HepG2 (cell line): ENCODE data around the gene STAM. TPM values are rescaled to one million over a fixed set of nuclear protein-coding genes. Genes with fewer than 3 reads are reported as not detected.

Source experiments
- ASH2L ChIP-seq: fragments of 300-600, 200-600 bp; sonication (generic); IDR thresholded peaks from 2 replicates; pipeline ENCODE4 v1.7.0; 2017; ENCODE audit warnings: low read depth, mild to moderate bottlenecking, moderate library complexity, mixed read lengths, low read length; ENCODE audit not compliant: insufficient read length
- ELF1 ChIP-seq: sonication (generic); formaldehyde crosslinking; IDR thresholded peaks from 2 replicates; pipeline ENCODE4 v1.4.0; 2020; ENCODE audit warnings: missing genetic modification reagents
- ETV5 ChIP-seq: IDR thresholded peaks from 2 replicates; pipeline ENCODE4 v1.6.1; 2018; ENCODE audit warnings: missing biosample characterization, missing genetic modification reagents, inconsistent platforms, borderline replicate concordance
- IRF9 ChIP-seq: sonication (generic); formaldehyde crosslinking; IDR thresholded peaks from 2 replicates; pipeline ENCODE4 v1.8.0; 2022; ENCODE audit warnings: missing genetic modification reagents, mild to moderate bottlenecking, borderline replicate concordance
- KDM6A ChIP-seq: IDR thresholded peaks from 2 replicates; pipeline ENCODE4 v1.6.1; 2016; ENCODE audit warnings: low read depth
- KLF11 ChIP-seq: IDR thresholded peaks from 2 replicates; pipeline ENCODE4 v1.6.1; 2016; ENCODE audit warnings: missing compliant biosample characterization
- MAZ ChIP-seq, 2 experiments: sonication (generic) in 1 of 2; formaldehyde crosslinking in 1 of 2; IDR thresholded peaks; 2 replicates each; pipeline versions ENCODE4 v1.5.0 to v1.6.1; 2012 to 2020; ENCODE audit warnings: low read depth in 2 of 2, mild to moderate bottlenecking in 2 of 2, borderline replicate concordance in 1 of 2, improper control_type of control experiment in 1 of 2, low read length in 1 of 2, missing genetic modification reagents in 1 of 2, moderate library complexity in 1 of 2
- MED1 ChIP-seq: sonication (generic); formaldehyde crosslinking; IDR thresholded peaks from 2 replicates; pipeline ENCODE4 v1.4.0; 2020; ENCODE audit warnings: missing genetic modification reagents
- NCOA1 ChIP-seq: sonication (generic); formaldehyde crosslinking; IDR thresholded peaks from 2 replicates; pipeline ENCODE4 v1.9.0; 2021; ENCODE audit warnings: missing genetic modification reagents
- NFAT5 ChIP-seq: sonication (generic); formaldehyde crosslinking; IDR thresholded peaks from 2 replicates; pipeline ENCODE4 v1.4.0; 2020; ENCODE audit warnings: missing genetic modification reagents
- NFIB ChIP-seq: sonication (generic); formaldehyde crosslinking; IDR thresholded peaks from 2 replicates; pipeline ENCODE4 v1.9.0; 2021; ENCODE audit warnings: missing genetic modification reagents, mild to moderate bottlenecking, borderline replicate concordance
- NKX3-1 ChIP-seq: sonication (generic); formaldehyde crosslinking; IDR thresholded peaks from 2 replicates; pipeline ENCODE4 v1.5.0; 2020; ENCODE audit warnings: missing genetic modification reagents
- TCF7 ChIP-seq: sonication (generic); IDR thresholded peaks from 2 replicates; pipeline ENCODE4 v1.6.1; 2016; ENCODE audit warnings: antibody characterized with exemption, low read depth
- TGIF2 ChIP-seq: IDR thresholded peaks from 2 replicates; pipeline ENCODE4 v1.6.1; 2016; ENCODE audit warnings: control low read depth, missing compliant biosample characterization
- ZFP90 ChIP-seq: sonication (generic); formaldehyde crosslinking; IDR thresholded peaks from 2 replicates; pipeline ENCODE4 v1.8.0; 2022; ENCODE audit warnings: missing genetic modification reagents, mild to moderate bottlenecking, inconsistent platforms, borderline replicate concordance
- ZNF230 ChIP-seq: sonication (generic); formaldehyde crosslinking; IDR thresholded peaks from 2 replicates; pipeline ENCODE4 v1.4.0; 2020; ENCODE audit warnings: mild to moderate bottlenecking, missing genetic modification reagents
- ZNF382 ChIP-seq: sonication (generic); formaldehyde crosslinking; IDR thresholded peaks from 2 replicates; pipeline ENCODE4 v1.5.0; 2020; ENCODE audit warnings: missing genetic modification reagents, mild to moderate bottlenecking, borderline replicate concordance
- ZNF496 ChIP-seq: sonication (generic); formaldehyde crosslinking; IDR thresholded peaks from 2 replicates; pipeline ENCODE4 v1.8.1; 2023; ENCODE audit warnings: mild to moderate bottlenecking, moderate library complexity, missing genetic modification reagents; ENCODE audit not compliant: insufficient replicate concordance
- ZNF615 ChIP-seq: sonication (generic); formaldehyde crosslinking; IDR thresholded peaks from 2 replicates; pipeline ENCODE4 v1.5.0; 2020; ENCODE audit warnings: mild to moderate bottlenecking, missing genetic modification reagents, borderline replicate concordance
- ZNF672 ChIP-seq: sonication (generic); formaldehyde crosslinking; IDR thresholded peaks from 2 replicates; pipeline ENCODE4 v1.8.1; 2022; ENCODE audit warnings: missing genetic modification reagents
- polyA plus RNA-seq, 8 experiments: library from polyadenylated mRNA; depleted of rRNA in 3 of 8; stranded (reverse) in 7 of 8; unstranded in 1 of 8; fragments of >200 nt; fragmentation: Illumina TruSeq in 4 of 8; extraction: Trizol in 4 of 8; gene quantifications; 2 replicates each; pipeline versions ENCODE4 v1.2.1 to v1.2.3, GENCODE V29; 2011 to 2016; ENCODE audit warnings: low read depth in 4 of 8, missing spikeins in 1 of 8, mixed read lengths in 1 of 8; ENCODE audit not compliant: insufficient read depth in 1 of 8
- total RNA-seq, 5 experiments: library from RNA; depleted of rRNA; stranded (reverse); fragments of >200 nt; fragmentation: Illumina TruSeq; extraction: Trizol; gene quantifications; 2 replicates each; pipeline ENCODE4 v1.2.3, GENCODE V29; 2016; ENCODE audit warnings: low read depth in 1 of 5
- TF ChIP-seq, protein P1 (sequence below): sonication (generic); formaldehyde crosslinking; IDR thresholded peaks from 2 replicates; pipeline ENCODE4 v1.4.0; 2020; ENCODE audit warnings: missing genetic modification reagents

STAM gene
- total and polyA plus RNA-seq, 2 of the 13 experiments (the other 11 are each of a cell fraction or from before 2014, with no cell fraction given) = 19.5 to 25.1 TPM

DNA sequence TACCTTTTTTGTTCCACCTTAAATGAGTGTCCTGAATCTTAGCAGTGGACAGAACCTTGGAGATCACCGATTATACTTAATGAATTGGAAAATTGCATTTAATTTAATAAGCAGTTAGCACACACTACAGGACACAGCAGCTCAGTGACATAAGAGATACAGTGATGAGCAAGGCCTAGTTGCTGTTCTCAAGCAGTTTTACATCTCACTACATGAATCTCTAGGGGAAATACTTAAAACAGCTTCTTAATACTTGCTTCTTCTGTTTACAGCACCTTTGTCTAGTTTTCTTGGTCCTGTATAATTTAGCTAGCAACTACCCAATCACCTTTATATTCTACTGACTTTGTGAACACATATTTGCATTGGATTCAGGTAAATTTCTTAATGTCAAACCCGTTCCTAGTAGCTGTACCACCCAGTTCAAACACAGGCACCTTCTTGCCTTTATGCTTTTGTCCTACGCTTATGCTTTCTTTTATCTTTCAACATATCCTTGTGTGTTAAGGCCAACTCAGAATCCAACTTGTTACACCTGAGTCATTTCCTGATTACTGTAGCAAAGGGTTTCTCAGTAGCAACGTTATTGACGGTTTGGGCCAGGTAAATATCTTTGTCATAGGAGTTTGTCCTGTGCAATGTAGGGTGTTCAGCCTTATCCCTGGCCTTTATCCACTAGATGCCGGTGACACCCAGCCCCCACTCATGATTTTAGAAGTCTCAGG, 1.8 kb downstream of the STAM start (continued):
- TF ChIP-seq ZNF672 (CRISPR knock-in tag) (no peak), KLF11 (CRISPR knock-in tag) (no peak), NFIB (no peak), ZNF230 (no peak), KDM6A (CRISPR knock-in tag) (no peak), MED1 (CRISPR knock-in tag) (0 out of 2 replicates have a peak, but pooled peaks have one; percentile 22), ZNF382 (CRISPR knock-in tag) (no peak), ZFP90 (CRISPR knock-in tag) (no peak), ZNF615 (CRISPR knock-in tag) (no peak), NKX3-1 (no peak), ZNF496 (CRISPR knock-in tag) (no peak), ELF1 (CRISPR knock-in tag) (no peak), IRF9 (no peak), NCOA1 (no peak), NFAT5 (CRISPR knock-in tag) (no peak), ASH2L (no peak), ETV5 (CRISPR knock-in tag) (peak; percentile 54; the same call in 1 of the 2 replicates), TCF7 (0 out of 2 replicates have a peak, but pooled peaks have one; percentile 16), TGIF2 (CRISPR knock-in tag) (no peak), MAZ (IDR thresholded peaks at IDR 0.05; ENCODE audit: borderline replicate concordance, low read depth, low read length) (no peak), MAZ (CRISPR knock-in tag; IDR thresholded peaks at IDR 0.05; ENCODE audit: low read depth) (no peak)
- TF ChIP-seq, protein P1, sequence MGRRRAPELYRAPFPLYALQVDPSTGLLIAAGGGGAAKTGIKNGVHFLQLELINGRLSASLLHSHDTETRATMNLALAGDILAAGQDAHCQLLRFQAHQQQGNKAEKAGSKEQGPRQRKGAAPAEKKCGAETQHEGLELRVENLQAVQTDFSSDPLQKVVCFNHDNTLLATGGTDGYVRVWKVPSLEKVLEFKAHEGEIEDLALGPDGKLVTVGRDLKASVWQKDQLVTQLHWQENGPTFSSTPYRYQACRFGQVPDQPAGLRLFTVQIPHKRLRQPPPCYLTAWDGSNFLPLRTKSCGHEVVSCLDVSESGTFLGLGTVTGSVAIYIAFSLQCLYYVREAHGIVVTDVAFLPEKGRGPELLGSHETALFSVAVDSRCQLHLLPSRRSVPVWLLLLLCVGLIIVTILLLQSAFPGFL (CRISPR knock-in tag) = no peak
